GM19239 (cell line): ENCODE data around the gene ASAP2.

Source experiments
- DNase-seq: peaks from one replicate; pipeline ENCODE4 v3.0.0; 2011; ENCODE audit warnings: low spot score; ENCODE audit not compliant: insufficient read length
- FAIRE-seq: peaks from 2 replicates; lab custom pipeline; 2011; peaks lifted over from hg19 to GRCh38; lab: Jason Lieb, UNC

The ASAP2 gene

DNA sequence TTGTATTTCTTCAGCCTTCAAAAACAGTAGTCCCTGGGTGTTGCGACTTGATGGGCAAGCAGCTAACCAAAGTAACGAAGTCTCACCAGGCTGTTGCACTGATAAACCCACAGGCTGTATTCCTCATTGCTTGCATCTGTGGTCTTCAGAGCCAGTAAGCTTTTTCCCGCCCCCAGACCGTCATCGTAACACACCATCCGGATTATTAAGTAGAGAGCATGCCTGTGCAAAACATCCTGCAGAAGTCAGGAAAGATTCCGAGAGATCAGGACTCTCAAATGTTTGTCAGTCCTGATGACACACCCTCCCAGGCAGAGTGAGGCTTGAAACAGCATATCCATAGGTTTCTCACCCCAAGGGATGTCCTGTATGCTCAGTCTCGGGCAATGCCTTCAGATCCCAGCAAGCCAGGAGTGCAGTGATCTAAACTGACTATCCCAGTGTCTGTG, 200.8 kb downstream of the ASAP2 start:
- DNase-seq: no peak
- FAIRE-seq: no peak

- DNase-seq: no peak
- no peak for FAIRE-seq
Observed at GRCh38 chr2:9408641-9409151, 202.1 kb downstream of the ASAP2 start.

GRCh38 chr2:9410108-9410507, 203.5 kb downstream of the ASAP2 start:
- no peak for FAIRE-seq
- DNase-seq: no peak

- FAIRE-seq (no peak), DNase-seq (no peak)
Observed at GRCh38 chr2:9412781-9413180, 206.2 kb downstream of the ASAP2 start.

DNA sequence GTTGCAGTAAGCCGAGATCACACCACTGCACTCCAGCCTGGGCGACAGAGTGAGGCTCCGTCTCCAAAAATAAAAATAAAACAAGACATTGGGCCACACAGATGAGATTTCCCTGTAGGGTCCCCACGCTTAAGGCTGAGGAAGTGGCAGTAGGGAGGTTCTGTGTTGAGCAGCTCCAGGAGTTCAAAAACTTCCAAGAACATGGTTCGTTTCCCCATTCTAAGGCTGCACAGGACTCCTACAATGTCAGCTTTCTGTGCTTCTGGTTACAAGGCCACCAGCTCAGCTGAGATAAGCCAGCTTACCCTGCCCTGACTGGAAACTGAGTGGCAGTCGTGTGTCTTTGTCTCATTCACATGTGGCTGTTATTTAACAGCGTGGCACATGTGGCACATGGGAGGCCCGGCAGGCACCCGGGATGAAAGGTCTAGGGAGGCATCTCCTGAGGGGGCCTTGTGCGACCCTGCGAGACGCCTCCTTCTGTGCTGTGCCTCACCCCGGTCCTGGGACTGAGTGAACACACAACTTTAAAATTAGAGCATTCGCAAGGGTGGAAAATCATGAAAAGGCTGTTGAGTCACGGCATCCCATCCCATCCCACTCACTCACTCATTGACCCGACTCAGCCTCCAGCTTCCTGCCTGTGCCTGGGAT, 209.0 kb downstream of the ASAP2 start:
- no peak for FAIRE-seq

GRCh38 chr2:9416267-9416961, 209.8 kb downstream of the ASAP2 start:
- FAIRE-seq (no peak), DNase-seq (no peak)

More for the DNA sequence above, 209.0 kb downstream of the ASAP2 start:
- DNase-seq: no peak

DNA sequence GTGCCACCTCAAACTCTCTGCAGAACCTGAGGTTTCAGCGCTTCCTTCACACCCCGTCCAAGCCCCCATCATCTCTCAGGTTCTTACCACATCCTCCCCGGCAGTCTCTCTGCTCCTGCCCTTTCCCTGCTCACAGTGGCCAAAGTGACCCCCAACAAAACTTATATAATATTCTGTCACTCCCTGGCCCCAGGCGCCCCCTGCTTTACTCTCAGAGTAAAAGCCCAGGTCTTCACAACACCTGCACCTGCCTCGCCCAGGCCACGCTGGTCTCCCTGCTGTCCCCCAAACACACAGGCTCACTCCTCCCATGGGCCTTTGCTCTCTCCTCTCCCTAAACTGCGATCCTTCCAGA, 210.3 kb downstream of the ASAP2 start:
- FAIRE-seq (no peak), DNase-seq (no peak)

- no peak for DNase-seq
Observed at GRCh38 chr2:9417725-9418124, 211.1 kb downstream of the ASAP2 start.

GRCh38 chr2:9418746-9419145, 212.1 kb downstream of the ASAP2 start:
- FAIRE-seq (no peak), DNase-seq (no peak)

More at GRCh38 chr2:9417725-9418124, 211.1 kb downstream of the ASAP2 start:
- FAIRE-seq: no peak

- FAIRE-seq (no peak), DNase-seq (no peak)
Observed at GRCh38 chr2:9419541-9419940, 212.9 kb downstream of the ASAP2 start.

DNA sequence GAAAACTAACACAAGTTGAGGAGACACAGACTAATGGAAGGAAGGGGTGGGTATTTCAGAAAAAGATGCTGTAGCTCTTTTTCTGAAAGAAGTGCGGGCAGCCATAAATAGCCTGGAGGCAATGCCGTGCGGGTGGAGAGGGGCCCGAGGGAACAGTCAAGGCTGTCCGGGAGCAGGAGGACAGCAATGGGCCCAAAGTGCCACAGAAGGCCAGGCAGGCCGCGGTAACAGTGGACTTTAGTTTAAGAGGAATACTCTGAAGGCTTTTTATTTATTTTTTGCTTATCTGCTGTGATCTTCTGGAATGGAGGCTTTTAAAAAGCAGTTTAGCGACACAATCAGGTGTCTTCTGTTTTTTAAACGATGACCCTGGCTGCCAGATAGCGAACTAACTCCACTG, 213.9 kb downstream of the ASAP2 start:
- DNase-seq (no peak), FAIRE-seq (no peak)

DNA sequence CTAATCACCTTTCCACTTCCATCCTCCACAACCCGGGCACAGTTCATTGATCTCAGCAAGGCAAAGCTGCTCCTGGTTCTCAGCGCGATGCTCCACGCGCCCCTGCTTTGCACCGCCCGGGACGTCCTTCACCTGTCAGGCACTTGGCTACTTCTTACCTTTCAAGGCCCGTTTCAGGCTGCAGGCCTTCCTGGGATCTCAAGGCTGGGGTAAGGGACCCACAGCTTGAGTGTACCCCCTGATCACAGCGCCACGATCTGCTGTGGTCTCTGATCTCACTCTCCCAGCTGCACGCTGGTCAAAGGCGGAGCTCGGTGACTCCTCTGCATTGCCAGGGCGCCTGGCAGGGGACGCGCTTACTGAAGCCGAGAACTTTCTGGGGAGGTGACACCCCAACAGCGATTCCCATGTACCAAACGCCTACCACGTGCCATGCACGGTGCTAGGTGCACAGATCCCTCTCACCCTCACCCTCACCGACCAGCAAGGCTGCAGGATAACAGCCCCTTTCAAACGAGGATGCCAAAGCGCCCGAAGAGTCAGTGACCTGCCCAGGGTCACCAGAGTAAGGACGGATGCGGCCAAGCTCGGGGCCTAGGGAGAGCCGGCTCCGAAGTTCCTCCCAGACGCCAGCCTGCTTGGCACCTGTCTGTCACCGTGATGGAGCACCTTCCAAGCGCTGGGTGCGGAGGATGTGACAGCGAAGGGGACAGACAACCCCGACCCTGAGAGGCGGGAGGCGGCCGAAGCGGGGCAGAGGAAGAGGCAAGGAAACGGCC, 215.9 kb downstream of the ASAP2 start:
- DNase-seq: peak; percentile 45
- peak; percentile 66 for FAIRE-seq

DNA sequence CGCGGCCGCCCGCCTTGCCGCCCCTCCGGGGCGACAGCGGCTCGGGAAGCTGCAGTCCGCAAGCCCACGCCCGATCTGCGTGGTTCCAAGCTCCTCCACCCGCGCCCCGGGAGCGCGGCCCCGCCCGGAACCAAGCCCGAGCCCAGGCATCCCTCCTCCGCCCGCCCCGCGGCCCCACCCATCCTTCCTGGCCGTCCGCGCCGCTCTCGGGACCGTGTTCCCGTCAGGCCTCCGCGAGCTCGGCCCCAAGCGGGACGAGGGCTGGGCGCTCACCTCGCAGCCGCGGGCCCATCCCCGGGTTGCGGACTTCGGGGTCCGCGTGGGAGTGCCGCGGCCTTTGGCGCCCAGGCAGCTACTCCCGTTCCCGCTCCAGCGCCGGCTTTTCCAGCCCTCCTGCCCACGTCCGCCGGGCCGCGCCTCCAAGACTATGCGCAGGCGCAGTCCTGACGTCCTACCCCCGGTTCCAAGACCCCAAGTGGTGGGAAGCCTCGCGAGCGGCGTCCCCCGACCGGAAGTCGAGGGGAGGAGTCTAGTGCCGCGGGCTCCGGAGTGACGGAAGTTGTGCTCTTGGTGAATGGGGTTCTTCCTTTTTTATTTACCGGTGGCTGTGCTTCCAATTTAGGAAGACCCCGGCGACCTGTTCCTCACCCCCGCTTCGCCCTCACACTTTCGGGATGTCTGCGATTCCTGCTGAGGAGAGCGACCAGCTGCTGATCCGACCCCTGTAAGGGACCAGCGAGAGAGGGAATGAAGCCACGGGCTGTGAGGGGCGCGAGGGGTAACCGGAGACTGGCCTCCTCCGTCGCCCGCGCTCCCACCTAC, 216.7 kb downstream of the ASAP2 start, which contains the start of the genes CPSF3 and ITGB1BP1:
Gene CPSF3 (plus strand): TSS at position 555 of the 822 bp plus-strand sequence. CDS start 120 bp downstream, at position 675.
Gene ITGB1BP1 (minus strand): TSS at position 429 of the 822 bp plus-strand sequence. CDS start 4,831 bp downstream, outside the sequence.
- FAIRE-seq (peak; percentile 96), DNase-seq (peak; percentile 97)

DNA sequence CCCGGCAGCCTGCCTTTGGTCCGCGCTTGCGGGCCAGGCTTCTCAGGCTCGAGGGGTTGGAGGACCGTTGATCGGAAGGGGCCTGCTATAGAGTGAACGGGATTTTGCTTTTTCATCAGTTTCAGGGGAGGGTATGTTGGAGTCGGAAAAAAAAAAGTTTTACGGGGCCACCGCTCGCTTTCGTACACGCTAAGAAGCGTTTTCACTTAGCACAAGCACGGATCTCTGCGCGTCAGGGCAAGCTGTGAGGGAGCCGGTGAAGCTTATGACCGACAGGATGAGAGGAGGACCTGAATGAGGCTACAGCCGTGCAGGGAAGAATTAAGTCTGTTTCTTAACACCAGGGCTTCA, 217.3 kb downstream of the ASAP2 start:
- DNase-seq (no peak), FAIRE-seq (peak; percentile 4)

GRCh38 chr2:9424447-9425164, 218.0 kb downstream of the ASAP2 start:
- no peak for FAIRE-seq
- no peak for DNase-seq

- FAIRE-seq (no peak), DNase-seq (no peak)
Observed at GRCh38 chr2:9428965-9429577, 222.5 kb downstream of the ASAP2 start.

GRCh38 chr2:9430316-9431293, 224.0 kb downstream of the ASAP2 start:
- DNase-seq: no peak
- FAIRE-seq: no peak

DNA sequence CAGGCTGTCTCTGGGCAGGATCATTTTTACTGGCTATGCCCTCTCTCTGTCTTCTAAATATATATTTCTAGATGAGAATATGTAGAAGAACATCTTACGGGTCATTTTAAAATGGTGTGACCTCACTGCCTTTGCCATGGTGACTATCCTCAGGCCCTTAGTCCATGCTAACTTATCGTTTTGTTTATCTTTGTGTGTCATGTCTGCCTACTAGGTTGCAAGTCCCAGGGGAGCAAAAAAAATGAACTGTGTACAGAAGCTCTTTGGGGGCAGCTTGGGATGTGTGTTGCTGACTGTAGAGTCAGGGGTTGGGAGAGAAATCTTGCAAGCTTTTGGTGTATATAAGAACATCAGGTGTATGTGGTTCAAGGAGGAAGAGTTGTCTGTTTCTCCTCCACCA, 227.9 kb downstream of the ASAP2 start:
- no peak for FAIRE-seq

More for the DNA sequence above, 227.9 kb downstream of the ASAP2 start:
- DNase-seq: no peak
